Coronary artery (tissue), 2 donors: ENCODE measurements around the gene SEPTIN12.

Experiments
- DNase-seq: peaks from one replicate; pipeline ENCODE4 v3.0.0-alpha.2; 2017; ENCODE audit warnings: low spot score
- H3K27ac ChIP-seq, 2 donors: fragments of 200-600 bp; sonication (generic); one replicate each; pipeline ENCODE4 v1.5.1; 2016 to 2019
- H3K4me3 ChIP-seq: fragments of 200-600 bp; sonication (generic); 2 replicates; pipeline ENCODE4 v1.5.1; 2016; ENCODE audit warnings: mild to moderate bottlenecking, moderate library complexity
- CTCF ChIP-seq: fragments of 200-600 bp; sonication (generic); IDR thresholded peaks from one replicate; pipeline ENCODE4 v1.5.1; 2019; ENCODE audit warnings: antibody characterized with exemption

The SEPTIN12 gene

GRCh38 chr16:4753227-4753626 is 34.9 kb downstream of the SEPTIN12 start:
- Histone ChIP-seq H3K4me3 (no peak overlapping the region), H3K27ac (no peak overlapping the region)
- DNase-seq: no peak
- TF ChIP-seq CTCF: no peak

GRCh38 chr16:4752351-4753100 is 35.6 kb downstream of the SEPTIN12 start:
- TF ChIP-seq CTCF: no peak
- no peak overlapping the region for H3K4me3 ChIP-seq
- DNase-seq: no peak
- H3K27ac ChIP-seq: no peak overlapping the region

GRCh38 chr16:4750896-4751295 is 37.2 kb downstream of the SEPTIN12 start:
- no peak for DNase-seq
- no peak for TF ChIP-seq CTCF
- Histone ChIP-seq H3K27ac (no peak overlapping the region), H3K4me3 (no peak overlapping the region)

GRCh38 chr16:4749700-4750257 is 38.4 kb downstream of the SEPTIN12 start:
- H3K27ac ChIP-seq: no peak overlapping the region
- no peak for DNase-seq
- H3K4me3 ChIP-seq: no peak overlapping the region
- no peak for TF ChIP-seq CTCF

- Histone ChIP-seq H3K4me3 (no peak overlapping the region), H3K27ac (no peak overlapping the region)
- no peak for DNase-seq
- TF ChIP-seq CTCF: no peak
Observed at GRCh38 chr16:4748682-4749411, 39.3 kb downstream of the SEPTIN12 start.

- Histone ChIP-seq H3K27ac (no peak overlapping the region), H3K4me3 (no peak overlapping the region)
- TF ChIP-seq CTCF: no peak
- DNase-seq: no peak
Observed at GRCh38 chr16:4747906-4748681, 40.1 kb downstream of the SEPTIN12 start.
